Neutrophil (primary cell): Measurements from ENCODE around the gene CYB561D1.

Source experiments
- H3K27ac ChIP-seq: fragments of 200-600 bp; sonication (generic); 2 replicates; pipeline ENCODE4 v1.5.1; 2016; ENCODE audit warnings: mild to moderate bottlenecking, moderate library complexity
- H3K27me3 ChIP-seq: fragments of 200-600 bp; sonication (generic); 2 replicates; pipeline ENCODE4 v1.6.0; 2016; ENCODE audit warnings: mild to moderate bottlenecking
- H3K36me3 ChIP-seq: fragments of 200-600 bp; sonication (generic); 2 replicates; pipeline ENCODE4 v1.5.1; 2017
- H3K4me1 ChIP-seq, 2 experiments: fragments of 200-600 bp in 1 of 2; sonication (generic) in 1 of 2; 1 replicate in 1 of 2; 2 replicates in 1 of 2; pipeline versions ENCODE4 v1.5.1 to v1.6.1; 2013 to 2016; ENCODE audit warnings: low read depth in 1 of 2, low read length in 1 of 2, mild to moderate bottlenecking in 1 of 2, moderate library complexity in 1 of 2; ENCODE audit not compliant: control insufficient read depth in 1 of 2, insufficient read depth in 1 of 2
- H3K4me3 ChIP-seq, 2 experiments: fragments of 200-600 bp in 1 of 2; sonication (generic) in 1 of 2; 1 replicate in 1 of 2; 2 replicates in 1 of 2; pipeline ENCODE4 v1.5.1; 2013 to 2016; ENCODE audit warnings: low read depth in 1 of 2, low read length in 1 of 2, mild to moderate bottlenecking in 1 of 2, moderate library complexity in 1 of 2
- H3K9me3 ChIP-seq: fragments of 200-600 bp; sonication (generic); 2 replicates; pipeline ENCODE4 v1.5.1; 2016
- TF ChIP-seq, protein P1 (sequence below): fragments of 200-600 bp; sonication (generic); IDR thresholded peaks from 2 replicates; pipeline ENCODE4 v1.5.1; 2016; ENCODE audit warnings: antibody characterized with exemption

CYB561D1 gene

GRCh38 chr1:109491372-109491771, 2.5 kb upstream of the CYB561D1 start:
- Histone ChIP-seq H3K36me3 (peaks cover 13% of the 10 kb centered on the region), H3K27me3 (no peaks in the 10 kb centered on the region), H3K4me3 (no peak overlapping the region), H3K4me1 (peaks cover 20 to 21% of the 10 kb centered on the region in 2 experiments), H3K9me3 (no peaks in the 10 kb centered on the region), H3K27ac (no peak overlapping the region)
- TF ChIP-seq, protein P1, sequence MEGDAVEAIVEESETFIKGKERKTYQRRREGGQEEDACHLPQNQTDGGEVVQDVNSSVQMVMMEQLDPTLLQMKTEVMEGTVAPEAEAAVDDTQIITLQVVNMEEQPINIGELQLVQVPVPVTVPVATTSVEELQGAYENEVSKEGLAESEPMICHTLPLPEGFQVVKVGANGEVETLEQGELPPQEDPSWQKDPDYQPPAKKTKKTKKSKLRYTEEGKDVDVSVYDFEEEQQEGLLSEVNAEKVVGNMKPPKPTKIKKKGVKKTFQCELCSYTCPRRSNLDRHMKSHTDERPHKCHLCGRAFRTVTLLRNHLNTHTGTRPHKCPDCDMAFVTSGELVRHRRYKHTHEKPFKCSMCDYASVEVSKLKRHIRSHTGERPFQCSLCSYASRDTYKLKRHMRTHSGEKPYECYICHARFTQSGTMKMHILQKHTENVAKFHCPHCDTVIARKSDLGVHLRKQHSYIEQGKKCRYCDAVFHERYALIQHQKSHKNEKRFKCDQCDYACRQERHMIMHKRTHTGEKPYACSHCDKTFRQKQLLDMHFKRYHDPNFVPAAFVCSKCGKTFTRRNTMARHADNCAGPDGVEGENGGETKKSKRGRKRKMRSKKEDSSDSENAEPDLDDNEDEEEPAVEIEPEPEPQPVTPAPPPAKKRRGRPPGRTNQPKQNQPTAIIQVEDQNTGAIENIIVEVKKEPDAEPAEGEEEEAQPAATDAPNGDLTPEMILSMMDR, result no peak

DNA sequence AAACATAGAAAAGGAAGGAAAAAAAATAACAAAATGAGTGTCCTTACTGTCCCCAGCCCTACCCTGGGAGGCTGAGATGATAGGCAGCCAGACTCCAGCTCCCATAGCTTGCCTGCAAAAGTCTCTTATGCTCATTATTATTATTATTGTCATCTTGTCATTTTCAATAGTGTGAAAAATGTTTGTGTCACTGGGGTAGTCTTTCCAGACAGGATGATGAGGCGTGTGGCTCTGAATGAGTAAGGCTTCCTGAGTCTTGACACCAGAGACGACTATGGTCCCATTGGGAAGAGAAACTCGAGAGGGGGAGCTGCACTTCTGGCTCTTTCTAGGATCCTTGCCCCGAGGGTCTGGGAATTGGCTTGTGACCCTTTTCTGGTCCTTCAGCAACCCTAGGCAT, 1.1 kb upstream of the CYB561D1 start:
- TF ChIP-seq, protein P1, result no peak
- Histone ChIP-seq H3K4me1 (peaks cover 20 to 21% of the 10 kb centered on the region in 2 experiments), H3K4me3 (no peak overlapping the region), H3K9me3 (no peaks in the 10 kb centered on the region), H3K36me3 (peaks cover 27% of the 10 kb centered on the region), H3K27ac (no peak overlapping the region), H3K27me3 (no peaks in the 10 kb centered on the region)

GRCh38 chr1:109493227-109493626, 667 bp upstream of the CYB561D1 start:
- peak overlapping the region; percentile 98 to 99 for H3K4me3 ChIP-seq
- no peaks in the 10 kb centered on the region for H3K9me3 ChIP-seq
- TF ChIP-seq, protein P1, result no peak
- H3K4me1 ChIP-seq, result peaks cover 20 to 21% of the 10 kb centered on the region in 2 experiments
- no peaks in the 10 kb centered on the region for H3K27me3 ChIP-seq
- peak overlapping the region; percentile 88 for H3K27ac ChIP-seq
- peaks cover 31% of the 10 kb centered on the region for H3K36me3 ChIP-seq

DNA sequence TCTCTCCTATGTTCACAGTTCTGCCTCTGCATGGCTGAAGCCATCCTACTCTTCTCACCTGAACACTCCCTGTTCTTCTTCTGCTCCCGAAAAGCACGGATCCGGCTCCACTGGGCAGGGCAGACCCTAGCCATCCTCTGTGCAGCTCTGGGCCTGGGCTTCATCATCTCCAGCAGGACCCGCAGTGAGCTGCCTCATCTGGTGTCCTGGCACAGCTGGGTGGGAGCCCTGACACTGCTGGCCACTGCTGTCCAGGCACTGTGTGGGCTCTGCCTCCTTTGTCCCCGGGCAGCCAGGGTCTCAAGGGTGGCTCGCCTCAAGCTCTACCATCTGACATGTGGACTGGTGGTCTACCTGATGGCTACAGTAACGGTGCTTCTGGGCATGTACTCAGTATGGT, 1.8 kb downstream of the CYB561D1 start:
- Histone ChIP-seq H3K4me1 (peaks cover 20 to 21% of the 10 kb centered on the region in 2 experiments), H3K27ac (no peak overlapping the region), H3K4me3 (no peak overlapping the region), H3K9me3 (no peaks in the 10 kb centered on the region), H3K27me3 (no peaks in the 10 kb centered on the region), H3K36me3 (peaks cover 56% of the 10 kb centered on the region)
- TF ChIP-seq, protein P1, result no peak

DNA sequence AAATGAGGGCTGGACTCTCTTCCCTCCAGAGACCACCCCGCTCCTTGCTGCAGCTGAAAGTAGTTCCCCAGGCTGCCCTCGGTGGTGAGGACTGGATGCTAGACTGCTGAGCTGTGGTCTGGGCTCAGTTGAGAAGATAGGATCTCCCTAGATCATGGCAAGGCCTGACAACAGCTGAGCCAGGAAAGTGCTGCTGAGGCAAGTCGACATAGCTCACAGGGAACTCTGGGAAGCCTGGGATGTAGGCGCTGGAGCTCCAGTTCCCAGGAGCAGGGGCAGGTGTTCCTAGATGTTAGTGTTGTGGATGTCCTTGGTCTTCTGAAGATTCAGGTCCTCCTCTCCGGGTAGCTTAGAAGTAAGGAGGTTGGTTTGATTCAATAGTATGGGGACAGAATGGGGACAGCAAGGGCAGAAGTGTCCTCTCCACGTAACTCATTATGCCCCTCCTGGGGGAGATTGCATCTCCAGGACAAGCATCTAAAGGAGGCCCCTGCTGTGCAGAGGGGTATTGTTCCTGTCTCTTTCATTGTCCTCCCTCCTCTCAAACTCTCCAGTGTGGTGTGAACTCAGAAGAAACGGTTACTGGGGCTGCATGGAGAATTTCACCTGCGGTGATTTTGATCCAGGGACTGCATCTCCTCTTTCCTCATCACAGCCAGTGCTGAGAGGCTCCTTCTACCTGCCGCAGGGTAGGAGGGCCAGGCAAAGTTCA, 3.7 kb downstream of the CYB561D1 start:
- Histone ChIP-seq H3K36me3 (peaks cover 71% of the 10 kb centered on the region), H3K27ac (no peak overlapping the region), H3K4me1 (peaks cover 28 to 30% of the 10 kb centered on the region in 2 experiments), H3K27me3 (no peaks in the 10 kb centered on the region), H3K9me3 (no peaks in the 10 kb centered on the region), H3K4me3 (no peak overlapping the region)
- TF ChIP-seq, protein P1, result no peak
